ENCODE measurements around the gene CPNE7.

CPNE7 gene

GRCh38 chr16:89575247-89576152 is at the start of gene CPNE7:
Gene CPNE7, plus strand, starts transcription at chr16:89575758. Its CDS starts 140 bp downstream, at chr16:89575898.
- no peak for DNase-seq (ENCODE audit: low read depth in 2 of 2, low spot score in 1 of 2)

- no peak for DNase-seq (ENCODE audit: low read depth in 2 of 2, low spot score in 1 of 2)
These were observed 46.5 kb upstream of the CPNE7 start for GRCh38 chr16:89529097-89529496.

DNA sequence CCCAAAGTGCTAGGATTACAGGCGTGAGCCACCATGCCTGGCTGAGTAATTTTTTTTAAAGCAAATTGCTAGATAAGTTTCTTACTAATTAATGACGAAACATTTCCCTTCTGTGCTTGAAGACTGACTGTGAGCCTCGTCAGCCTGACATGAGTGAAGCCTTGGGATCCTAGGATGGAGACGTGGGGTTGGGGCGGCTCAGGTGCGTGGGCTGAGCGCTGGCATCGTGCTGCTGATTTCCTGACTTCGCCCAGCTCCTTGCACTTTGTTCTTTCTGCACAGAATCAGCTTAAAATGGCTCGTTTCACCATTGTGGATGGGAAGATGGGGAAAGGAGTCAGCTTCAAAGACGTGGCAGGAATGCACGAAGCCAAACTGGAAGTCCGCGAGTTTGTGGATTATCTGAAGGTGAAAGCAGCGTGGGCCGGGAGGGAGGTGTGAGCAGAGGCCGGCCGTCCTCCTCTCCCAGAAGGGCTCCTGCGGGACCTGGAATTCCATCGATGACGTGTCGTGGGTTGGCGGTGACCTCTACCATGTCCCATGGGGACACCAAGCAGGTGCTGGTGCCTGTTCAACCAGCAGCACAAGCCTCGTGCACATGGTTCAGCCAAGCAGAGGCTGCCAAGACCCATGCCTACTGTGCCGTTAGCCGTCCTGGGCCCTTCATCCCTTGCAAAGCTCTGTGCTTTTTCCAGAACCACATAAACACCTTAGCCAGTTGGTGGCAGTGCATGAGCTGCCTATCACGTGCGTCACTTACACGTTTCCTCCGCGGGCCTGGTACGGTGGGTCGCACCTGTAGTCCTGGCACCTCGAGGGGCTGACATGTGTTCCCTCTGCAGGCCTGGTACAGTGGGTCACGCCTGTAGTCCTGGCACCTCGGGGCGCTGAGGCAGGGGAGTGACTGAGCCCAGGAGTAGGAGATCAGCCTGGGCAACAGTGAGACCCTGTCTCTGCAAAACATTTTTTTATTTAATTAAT is 44.9 kb upstream of the CPNE7 start:
- DNase-seq (ENCODE audit: low read depth in 2 of 2, low spot score in 1 of 2): no peak

DNA sequence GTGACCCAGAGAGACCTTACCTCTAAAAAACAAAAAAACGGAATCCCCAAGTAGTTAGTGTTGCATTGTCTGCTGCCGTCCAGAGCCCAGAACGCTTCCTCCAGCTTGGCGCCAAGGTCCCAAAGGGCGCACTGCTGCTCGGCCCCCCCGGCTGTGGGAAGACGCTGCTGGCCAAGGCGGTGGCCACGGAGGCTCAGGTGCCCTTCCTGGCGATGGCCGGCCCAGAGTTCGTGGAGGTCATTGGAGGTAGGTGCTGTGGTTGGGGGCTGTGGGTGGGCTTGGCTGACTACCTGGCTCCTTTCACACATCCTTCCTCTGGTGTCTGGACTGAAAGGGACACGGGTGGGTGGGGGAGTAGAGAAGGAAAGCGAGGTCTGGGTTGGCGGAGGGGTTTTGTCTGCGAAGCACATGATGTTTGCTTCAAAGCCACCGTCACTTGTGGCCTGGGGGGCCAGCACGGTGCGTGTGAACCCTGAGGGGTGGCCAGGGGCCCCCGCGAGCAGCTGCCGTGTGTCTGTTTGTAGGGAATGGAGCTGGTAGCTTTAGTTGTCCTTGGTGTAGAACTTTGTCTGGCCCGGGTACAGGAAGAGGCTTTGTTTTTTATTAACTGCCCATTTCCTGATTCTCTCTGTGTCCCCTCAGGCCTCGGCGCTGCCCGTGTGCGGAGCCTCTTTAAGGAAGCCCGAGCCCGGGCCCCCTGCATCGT is 43.6 kb upstream of the CPNE7 start:
- no peak for DNase-seq (ENCODE audit: low read depth in 2 of 2, low spot score in 1 of 2)

DNA sequence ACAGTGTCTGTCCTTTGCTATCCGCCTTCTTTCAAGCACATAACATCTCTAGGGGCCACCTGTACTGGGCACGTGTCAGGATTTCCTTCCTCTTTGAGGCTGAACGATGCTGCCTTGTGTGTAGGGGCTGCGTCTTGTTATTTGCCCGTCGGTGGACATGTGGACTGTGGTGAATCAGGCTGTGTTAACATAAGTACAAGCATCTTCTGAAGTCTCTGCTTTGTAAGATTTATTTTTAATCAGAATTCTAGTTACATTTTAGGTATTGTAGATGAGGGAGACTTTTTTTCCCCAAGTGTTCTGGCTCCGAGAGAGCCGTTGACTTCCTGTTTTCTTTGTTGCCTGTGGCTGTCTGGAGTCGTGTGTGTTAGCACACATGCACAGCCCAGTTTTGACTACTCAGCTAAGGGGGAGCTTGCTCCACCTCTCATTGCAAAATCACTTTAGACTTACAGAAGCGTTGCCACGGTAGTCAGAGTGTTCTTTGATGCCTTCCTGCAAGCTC is 41.3 kb upstream of the CPNE7 start:
- DNase-seq (ENCODE audit: low read depth in 2 of 2, low spot score in 1 of 2): no peak

DNA sequence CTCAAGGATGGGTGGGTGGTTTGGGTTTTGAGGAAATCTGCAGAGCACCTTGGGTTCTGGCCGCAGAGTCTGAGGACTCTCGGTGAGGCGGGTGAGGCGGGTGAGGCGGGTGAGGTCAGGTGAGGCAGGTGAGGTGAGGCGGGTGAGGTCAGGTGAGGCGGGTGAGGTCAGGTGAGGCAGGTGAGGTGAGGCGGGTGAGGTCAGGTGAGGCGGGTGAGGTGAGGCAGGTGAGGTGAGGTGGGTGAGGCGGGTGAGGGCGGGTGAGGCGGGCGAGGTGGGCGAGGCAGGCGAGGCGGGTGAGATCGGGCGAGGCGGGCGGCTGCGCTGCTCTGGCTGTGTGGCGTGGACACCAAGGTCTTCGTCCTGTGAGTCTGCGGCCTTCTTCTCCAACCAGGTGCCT is 39.2 kb upstream of the CPNE7 start:
- no peak for DNase-seq (ENCODE audit: low read depth in 2 of 2, low spot score in 1 of 2)

- no peak for DNase-seq (ENCODE audit: low read depth in 2 of 2, low spot score in 1 of 2)
These were observed 38.5 kb upstream of the CPNE7 start for GRCh38 chr16:89536886-89537548.

DNA sequence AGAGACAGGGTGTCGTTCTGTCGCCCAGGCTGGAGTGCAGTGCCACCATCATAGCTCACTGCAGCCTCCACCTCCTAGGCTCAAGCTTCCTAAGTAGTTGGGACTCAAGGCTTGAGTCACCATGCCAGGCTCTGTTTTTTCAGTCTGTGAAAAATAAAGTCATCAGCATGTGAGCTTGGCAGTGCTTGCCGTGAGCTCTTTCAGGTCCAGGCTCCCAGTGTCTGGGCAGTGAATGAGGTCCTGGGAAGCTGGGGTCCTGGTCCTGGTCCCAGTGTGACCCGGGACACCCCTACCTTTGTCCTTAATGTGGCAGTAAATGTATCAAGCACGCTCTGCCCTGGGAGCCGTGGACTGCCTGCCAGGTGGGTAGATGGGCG is 38.0 kb upstream of the CPNE7 start:
- DNase-seq (ENCODE audit: low read depth in 2 of 2, low spot score in 1 of 2): no peak

- DNase-seq (ENCODE audit: low read depth in 2 of 2, low spot score in 1 of 2): no peak
These were observed 37.3 kb upstream of the CPNE7 start for GRCh38 chr16:89538286-89538685.

DNA sequence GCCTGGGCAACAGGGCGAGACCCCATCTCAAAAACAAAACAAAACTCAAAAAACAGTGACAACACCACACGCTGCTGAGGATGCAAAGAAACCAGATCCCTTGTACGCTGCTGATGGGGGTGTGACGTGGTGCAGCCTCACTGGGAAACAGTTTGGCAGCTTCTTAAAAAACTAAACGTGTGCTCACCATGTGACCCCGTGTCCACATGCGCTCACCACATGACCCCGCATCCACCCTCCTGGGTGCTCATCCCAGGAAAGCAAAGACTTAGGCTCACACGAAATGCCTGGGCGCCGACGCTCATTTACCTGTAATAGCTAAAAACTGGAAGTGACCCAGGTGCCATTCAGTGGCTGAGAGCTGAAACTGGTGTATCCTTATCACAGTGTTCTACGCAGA is 35.0 kb upstream of the CPNE7 start:
- no peak for DNase-seq (ENCODE audit: low read depth in 2 of 2, low spot score in 1 of 2)

GRCh38 chr16:89541792-89542191 is 33.8 kb upstream of the CPNE7 start:
- DNase-seq (ENCODE audit: low read depth in 2 of 2, low spot score in 1 of 2): no peak

GRCh38 chr16:89544113-89544512 is 31.4 kb upstream of the CPNE7 start:
- DNase-seq (ENCODE audit: low read depth in 2 of 2, low spot score in 1 of 2): no peak

GRCh38 chr16:89544713-89545043 is 30.9 kb upstream of the CPNE7 start:
- DNase-seq (ENCODE audit: low read depth in 2 of 2, low spot score in 1 of 2): no peak

DNA sequence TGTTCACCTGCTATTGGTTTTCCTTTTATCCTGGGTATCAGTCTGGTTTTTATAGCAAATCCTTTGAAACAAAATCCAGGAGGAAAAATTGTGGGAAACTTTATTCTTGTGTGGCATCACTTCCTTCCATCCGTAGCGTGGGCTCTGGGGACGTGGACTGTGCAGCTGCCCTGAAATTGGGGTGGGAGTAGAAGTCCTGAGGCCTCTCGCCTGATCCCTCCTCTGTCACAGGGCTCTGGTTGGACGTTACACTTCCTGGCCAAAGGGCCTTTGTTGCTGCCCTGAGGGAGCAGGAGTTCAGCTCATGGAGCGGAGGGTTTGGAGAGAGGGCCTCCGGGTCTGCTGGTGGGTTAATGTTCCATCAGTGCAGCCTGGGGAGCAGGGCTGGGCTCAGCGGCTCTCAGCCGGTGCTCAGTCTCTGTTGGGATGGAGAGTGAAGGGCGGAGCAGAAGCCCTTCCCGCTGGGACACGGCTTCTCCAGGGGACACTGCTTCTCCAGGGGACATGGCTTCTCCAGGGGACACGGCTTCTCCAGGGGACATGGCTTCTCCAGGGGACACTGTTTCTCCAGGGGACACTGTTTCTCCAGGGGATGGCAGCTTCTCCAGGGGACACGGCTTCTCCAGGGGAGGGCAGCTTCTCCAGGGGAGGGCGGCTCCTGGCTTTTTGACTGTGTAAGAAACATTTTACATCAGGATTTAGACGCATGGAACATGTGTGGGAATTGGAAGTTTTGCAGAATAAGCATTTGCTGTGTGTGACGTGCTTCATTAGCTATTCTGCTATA is 30.3 kb upstream of the CPNE7 start:
- no peak for DNase-seq (ENCODE audit: low read depth in 2 of 2, low spot score in 1 of 2)

GRCh38 chr16:89545831-89546574 is 29.6 kb upstream of the CPNE7 start:
- DNase-seq (ENCODE audit: low read depth in 2 of 2, low spot score in 1 of 2): no peak

GRCh38 chr16:89546781-89547180 is 28.8 kb upstream of the CPNE7 start:
- DNase-seq (ENCODE audit: low read depth in 2 of 2, low spot score in 1 of 2): no peak

- no peak for DNase-seq (ENCODE audit: low read depth in 2 of 2, low spot score in 1 of 2)
These were observed 28.3 kb upstream of the CPNE7 start for GRCh38 chr16:89547291-89547690.

GRCh38 chr16:89547860-89548259 is 27.7 kb upstream of the CPNE7 start:
- DNase-seq (ENCODE audit: low read depth in 2 of 2, low spot score in 1 of 2): no peak

DNA sequence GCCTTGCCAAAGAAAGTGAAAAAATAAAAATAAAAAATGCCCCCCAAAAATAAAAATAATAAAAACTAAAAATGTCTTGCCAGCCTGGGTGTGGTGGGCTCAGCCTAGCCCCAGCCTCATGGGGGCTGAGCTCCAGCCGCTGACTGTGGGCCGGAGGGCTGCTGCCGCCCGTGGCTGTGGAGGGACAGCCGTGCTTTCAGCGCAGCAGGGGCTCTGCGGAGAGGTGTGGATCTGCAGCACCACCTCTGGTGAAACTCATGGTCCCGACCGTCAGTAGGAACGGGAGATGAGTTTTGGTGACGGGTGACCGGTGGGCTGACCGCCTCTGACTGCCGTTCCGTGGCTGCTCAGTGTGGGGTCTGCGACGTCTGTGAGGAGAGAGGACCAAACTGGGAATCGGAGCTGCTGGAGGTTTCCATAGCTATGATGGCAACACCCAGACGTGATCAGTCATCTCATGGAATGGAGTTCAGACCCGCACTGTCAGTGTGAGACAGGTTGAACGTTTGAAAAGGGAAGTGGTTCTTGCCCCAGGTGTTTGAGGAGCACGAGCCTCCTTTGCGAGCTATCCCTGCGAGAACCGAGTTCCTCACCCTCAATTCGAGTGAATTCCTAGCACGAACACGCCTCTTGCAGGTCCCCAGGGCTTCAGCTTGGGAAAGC is 27.1 kb upstream of the CPNE7 start:
- DNase-seq (ENCODE audit: low read depth in 2 of 2, low spot score in 1 of 2): no peak

Measured in stimulated activated CD8-positive, alpha-beta memory T cell treated with anti-CD3 and anti-CD28 coated beads, Interleukin-4, amount 100 ng/mL, for 4 hours (primary cell).